Lung (tissue), 12 donors: ENCODE results near the gene KIF3C. TPM values are rescaled to one million over a fixed set of nuclear protein-coding genes. Genes with fewer than 3 reads are reported as not detected.
A peak's percentile ranks its signal among the peaks of the same experiment; 100 is the strongest.

Experiments
- ATAC-seq: fragments of 200-7000 bp; cut with Tn5 transposase; one replicate; pipeline ENCODE4 v1.9.1; 2020; ENCODE audit warnings: moderate number of reproducible peaks; ENCODE audit not compliant: insufficient read depth, low FRiP score
- DNase-seq, 3 donors: peaks; one replicate each; pipeline ENCODE4 v3.0.0-alpha.2; 2013 to 2017
- H3K27ac ChIP-seq, 2 donors: one replicate each; pipeline ENCODE4 v1.5.1; 2013; ENCODE audit warnings: mild to moderate bottlenecking in 2 of 2, moderate library complexity in 2 of 2, control low read depth in 1 of 2, inconsistent platforms in 1 of 2, low read depth in 1 of 2, low read length in 1 of 2
- H3K27me3 ChIP-seq, 3 donors: one replicate each; pipeline ENCODE4 v1.5.1; 2013; ENCODE audit warnings: low read length in 2 of 3; ENCODE audit not compliant: control insufficient read depth in 3 of 3, insufficient read depth in 3 of 3
- H3K36me3 ChIP-seq, 4 donors: one replicate each; pipeline ENCODE4 v1.5.1; 2013; ENCODE audit warnings: low read length in 4 of 4, mild to moderate bottlenecking in 1 of 4, moderate library complexity in 1 of 4; ENCODE audit not compliant: control insufficient read depth in 4 of 4, insufficient read depth in 4 of 4
- H3K4me1 ChIP-seq, 5 donors: one replicate each; pipeline ENCODE4 v1.5.1; 2013; ENCODE audit warnings: low read length in 5 of 5, mild to moderate bottlenecking in 2 of 5, moderate library complexity in 1 of 5; ENCODE audit not compliant: control insufficient read depth in 5 of 5, insufficient read depth in 5 of 5
- H3K4me3 ChIP-seq: one replicate; pipeline ENCODE4 v1.5.1; 2013; ENCODE audit warnings: mild to moderate bottlenecking, control low read depth, moderate library complexity
- H3K9ac ChIP-seq, 2 donors: one replicate each; pipeline ENCODE4 v1.5.1; 2013; ENCODE audit warnings: low read length in 2 of 2, control low read depth in 1 of 2; ENCODE audit not compliant: insufficient read depth in 1 of 2
- H3K9me3 ChIP-seq, 4 donors: one replicate each; pipeline ENCODE4 v1.5.1; 2013; ENCODE audit warnings: low read length in 3 of 4, mild to moderate bottlenecking in 1 of 4, moderate library complexity in 1 of 4; ENCODE audit not compliant: control insufficient read depth in 4 of 4, insufficient read depth in 3 of 4
- CTCF ChIP-seq: IDR thresholded peaks from 2 replicates; pipeline ENCODE4 v1.5.1; 2012; ENCODE audit warnings: mild to moderate bottlenecking; ENCODE audit errors: control extremely low read depth, extremely low read depth
- WGBS, 2 donors: extraction: QIAGEN DNeasy Blood & Tissue Kit; methylation state at CpG; one replicate each; pipeline ENCODE4 v1.1.7; 2013; 5-methylcytosine and 5-hydroxymethylcytosine counted together
- polyA plus RNA-seq, 2 donors: library from polyadenylated mRNA; stranded (reverse); fragments of 200-250 nt; gene quantifications; one replicate each; pipeline ENCODE4 v1.2.1, GENCODE V29; 2013
- total RNA-seq, 2 donors: library from RNA; depleted of rRNA in 1 of 2; stranded (reverse); fragments of >200 nt in 1 of 2; gene quantifications; one replicate each; pipeline ENCODE4 v1.2.1, GENCODE V29; 2014 to 2021
- donor health status: control.
- donor health status: control.
- donor health status: Bipolar disorder and iron deficiency.
- donor health status: healthy.
- donor health status: DM: yes; HTN: yes; CAD: no.

The KIF3C gene
- total and polyA plus RNA-seq, 4 donors: 1.1 to 6.2 (median 4.2) TPM

DNA sequence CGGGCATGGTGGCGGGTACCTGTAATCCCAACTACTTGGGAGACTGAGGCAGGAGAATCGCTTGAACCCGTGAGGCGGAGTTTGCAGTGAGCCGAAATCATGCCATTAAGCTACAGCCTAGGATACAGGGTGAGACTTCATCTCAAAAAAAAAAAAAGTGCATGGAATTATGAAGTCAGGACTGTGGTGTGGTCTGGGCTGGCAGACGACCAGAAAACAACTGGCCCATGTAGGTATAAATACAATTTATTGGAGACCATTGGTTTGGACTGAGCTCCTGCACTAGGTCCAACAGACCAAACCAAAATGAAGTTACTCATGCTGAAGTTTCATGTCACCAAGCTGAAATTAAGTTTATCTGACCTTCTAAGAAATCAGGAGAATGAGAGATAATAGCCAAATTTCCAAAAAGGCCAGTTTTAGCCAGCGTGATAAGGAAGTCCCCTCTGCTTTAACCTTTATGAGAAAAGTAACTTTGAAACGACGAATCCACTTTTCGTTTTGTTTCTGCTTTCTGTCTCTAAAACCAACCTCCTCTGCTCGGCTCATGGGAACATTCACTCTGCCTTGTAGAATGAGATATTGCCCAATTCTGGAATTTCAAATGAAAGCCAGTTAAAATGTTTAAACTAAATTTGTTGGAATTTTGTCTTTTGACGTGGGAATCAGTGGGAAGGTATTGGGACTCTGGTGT is 33.9 kb upstream of the KIF3C start:
- Histone ChIP-seq H3K9ac (no peak overlapping the region), H3K9me3 (no peaks in the 10 kb centered on the region), H3K4me3 (no peak overlapping the region), H3K4me1 (peaks cover 0 to 18% (median 4%) of the 10 kb centered on the region in 5 donors), H3K36me3 (no peaks in the 10 kb centered on the region), H3K27ac (no peak overlapping the region), H3K27me3 (no peaks in the 10 kb centered on the region)
- ATAC-seq: no peak
- TF ChIP-seq CTCF: no peak
- 87 to 91% methylated on average over 13 of the region's 13 CpGs for WGBS, 2 donors
- no peak for DNase-seq

DNA sequence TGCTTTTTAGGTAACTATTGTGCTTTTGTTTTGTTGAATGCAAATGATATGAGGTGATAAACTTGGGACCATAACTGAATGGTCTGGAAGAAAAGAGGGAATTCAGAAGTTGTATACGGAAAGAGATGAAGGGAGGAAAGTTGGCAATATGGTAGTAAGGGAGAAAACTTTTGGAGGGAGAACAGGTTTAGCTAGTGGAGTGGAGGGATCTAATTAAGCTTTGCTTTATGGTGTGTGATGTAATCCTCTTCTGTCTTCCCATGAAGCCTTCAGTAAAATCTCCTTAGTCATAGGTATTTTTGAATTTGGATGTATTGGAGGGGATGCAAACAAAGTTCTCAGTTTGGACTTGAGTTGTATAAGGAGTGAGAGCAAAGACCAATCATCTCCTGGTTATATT is 31.4 kb upstream of the KIF3C start:
- no peaks in the 10 kb centered on the region for H3K27me3 ChIP-seq
- H3K4me3 ChIP-seq: no peak overlapping the region
- no peak overlapping the region for H3K27ac ChIP-seq
- H3K4me1 ChIP-seq: peaks cover 0 to 18% (median 4%) of the 10 kb centered on the region in 5 donors
- TF ChIP-seq CTCF: no peak
- ATAC-seq (no peak), DNase-seq (no peak)
- no peak overlapping the region for H3K9ac ChIP-seq
- H3K9me3 ChIP-seq: peaks cover 0 to 2% (median 0%) of the 10 kb centered on the region in 4 donors
- H3K36me3 ChIP-seq: no peaks in the 10 kb centered on the region
- 92 to 100% methylated on average over 1 of the region's 1 CpG for WGBS, 2 donors

DNA sequence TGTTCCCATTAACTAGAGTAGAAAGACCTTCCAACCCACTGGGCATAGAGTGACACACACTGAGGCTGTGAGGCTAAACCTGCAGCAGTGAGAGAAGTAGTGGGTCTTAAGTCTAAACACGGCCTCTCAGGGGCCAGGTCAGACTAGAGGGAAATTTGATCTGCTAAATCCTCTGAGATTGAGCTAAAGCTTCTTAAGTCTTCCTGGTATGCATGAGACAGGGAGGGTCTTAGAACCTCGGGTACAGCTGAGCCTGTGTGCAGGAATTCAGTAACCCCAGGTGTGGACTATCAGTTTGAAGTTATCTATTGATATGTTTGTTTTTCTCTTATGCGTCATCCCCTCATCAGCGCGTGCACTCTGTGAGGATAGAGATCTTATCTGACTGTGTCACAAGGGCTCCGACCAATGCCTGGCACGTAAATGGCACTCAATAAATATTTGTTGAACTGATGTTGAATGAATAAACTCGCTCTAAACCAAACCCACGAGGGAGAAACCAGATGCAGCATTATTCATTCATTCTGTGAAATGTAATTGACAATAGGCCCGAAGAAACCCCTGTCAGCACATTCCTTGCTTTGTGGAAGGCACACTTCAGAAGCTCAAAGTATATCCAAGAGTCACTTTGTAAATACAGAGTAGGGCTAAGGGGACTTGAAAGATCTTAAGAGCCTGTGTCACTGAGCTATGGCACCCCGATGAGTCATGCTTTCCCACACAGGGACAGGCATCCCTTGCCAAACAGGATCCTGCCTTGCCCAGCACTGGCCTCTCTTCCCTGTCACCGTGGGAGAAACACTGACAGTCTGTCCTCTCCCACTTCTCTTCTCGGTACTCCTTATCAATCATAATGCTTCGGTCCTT is 29.9 kb upstream of the KIF3C start:
- peaks cover 0 to 2% (median 0%) of the 10 kb centered on the region in 4 donors for H3K9me3 ChIP-seq
- ATAC-seq (peak; percentile 71), DNase-seq (peak; percentile 73 to 83 (median 74))
- H3K27ac ChIP-seq: peak overlapping the region in 1 of 2 donors; percentile 50
- no peaks in the 10 kb centered on the region for H3K27me3 ChIP-seq
- H3K9ac ChIP-seq: no peak overlapping the region
- no peaks in the 10 kb centered on the region for H3K36me3 ChIP-seq
- no peak for TF ChIP-seq CTCF
- H3K4me3 ChIP-seq: no peak overlapping the region
- 38 to 60% methylated on average over 14 of the region's 14 CpGs for WGBS, 2 donors
- peaks cover 0 to 12% (median 0%) of the 10 kb centered on the region in 5 donors for H3K4me1 ChIP-seq
